GM08714 (cell line): ENCODE data around the gene ANKRD45.
"Not testable (repeated sequence)": the region's sequence is repeated elsewhere in the genome, so short reads cannot be mapped to it uniquely, and the experiment has no call there.

Source experiments
- H3K4me3 ChIP-seq: fragments of 200-500 bp; sonication (Bioruptor generic); 2 replicates; pipeline ENCODE4 v1.5.1; 2014; ENCODE audit warnings: mild to moderate bottlenecking, low read length, inconsistent platforms
- ZNF274 ChIP-seq: IDR thresholded peaks from 2 replicates; pipeline ENCODE4 v1.6.1; 2012; ENCODE audit warnings: mild to moderate bottlenecking, low read depth, low read length

The ANKRD45 gene

GRCh38 chr1:173570370-173571007 is 99.2 kb downstream of the ANKRD45 start:
- no peak overlapping the region for H3K4me3 ChIP-seq
- TF ChIP-seq ZNF274 = no peak

- no peak for TF ChIP-seq ZNF274
- no peak overlapping the region for H3K4me3 ChIP-seq
Measured at GRCh38 chr1:173568483-173568882, 101.2 kb downstream of the ANKRD45 start.

GRCh38 chr1:173563846-173564245 is 105.8 kb downstream of the ANKRD45 start:
- not testable (repeated sequence) for H3K4me3 ChIP-seq

- no peak for TF ChIP-seq ZNF274
- H3K4me3 ChIP-seq = no peak overlapping the region
Measured at GRCh38 chr1:173562813-173563212, 106.8 kb downstream of the ANKRD45 start.

- no peak for TF ChIP-seq ZNF274
- H3K4me3 ChIP-seq = no peak overlapping the region
Measured at GRCh38 chr1:173561263-173561662, 108.4 kb downstream of the ANKRD45 start.

GRCh38 chr1:173560285-173560880 is 109.3 kb downstream of the ANKRD45 start:
- H3K4me3 ChIP-seq = no peak overlapping the region
- TF ChIP-seq ZNF274 = no peak
